ENCODE data around the gene VWF.
"Not testable (repeated sequence)": the region's sequence is repeated elsewhere in the genome, so short reads cannot be mapped to it uniquely, and the experiment has no call there.

The VWF gene

GRCh38 chr12:6159166-6160011, 34.9 kb upstream of the VWF start:
- not testable (repeated sequence) for H3K4me1 ChIP-seq (ENCODE audit: insufficient read depth, low read length); H3K4me3 ChIP-seq (ENCODE audit: low read depth in 1 of 2, low read length in 2 of 2); H3K36me3 ChIP-seq (ENCODE audit: insufficient read depth, low read length); H3K27me3 ChIP-seq (ENCODE audit: control insufficient read depth in 1 of 2, insufficient read depth in 2 of 2, low read length in 2 of 2); H3K27ac ChIP-seq (ENCODE audit: low read depth, low read length); H3K9ac ChIP-seq (ENCODE audit: low read length); H3K9me3 ChIP-seq (ENCODE audit: low read length)

GRCh38 chr12:6158749-6159148, 34.3 kb upstream of the VWF start:
- no peak overlapping the region for H3K27ac ChIP-seq (ENCODE audit: low read depth, low read length)
- no peak overlapping the region for H3K4me3 ChIP-seq (ENCODE audit: low read depth in 1 of 2, low read length in 2 of 2)
- H3K36me3 ChIP-seq (ENCODE audit: insufficient read depth, low read length) = no peaks in the 10 kb centered on the region
- no peaks in the 10 kb centered on the region for H3K9me3 ChIP-seq (ENCODE audit: low read length)
- H3K9ac ChIP-seq (ENCODE audit: low read length) = no peak overlapping the region
- no peaks in the 10 kb centered on the region for H3K27me3 ChIP-seq (ENCODE audit: control insufficient read depth in 1 of 2, insufficient read depth in 2 of 2, low read length in 2 of 2)
- H3K4me1 ChIP-seq (ENCODE audit: insufficient read depth, low read length) = no peaks in the 10 kb centered on the region

DNA sequence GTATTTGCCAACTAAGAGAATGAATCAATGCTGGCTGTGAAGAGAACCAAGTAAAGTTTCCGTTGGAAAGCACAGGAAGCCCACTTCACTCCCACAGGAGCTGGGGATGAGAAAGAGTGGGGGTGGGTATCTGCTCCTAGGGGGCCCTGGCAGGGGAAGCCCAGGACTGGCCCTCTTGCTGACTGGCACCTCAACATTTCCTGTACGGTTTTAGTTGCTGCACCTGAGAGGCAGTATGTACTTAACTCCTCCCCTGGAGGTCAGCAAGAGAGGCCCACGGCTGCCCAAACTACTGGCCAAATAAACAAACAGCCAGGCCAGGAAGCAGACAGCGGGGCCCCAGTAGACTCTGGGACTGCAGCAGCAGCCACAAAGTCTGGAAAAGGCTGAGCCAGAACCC, 33.8 kb upstream of the VWF start:
- Histone ChIP-seq H3K4me3 (ENCODE audit: low read depth in 1 of 2, low read length in 2 of 2) (no peak overlapping the region), H3K4me1 (ENCODE audit: insufficient read depth, low read length) (no peaks in the 10 kb centered on the region), H3K27me3 (ENCODE audit: control insufficient read depth in 1 of 2, insufficient read depth in 2 of 2, low read length in 2 of 2) (no peaks in the 10 kb centered on the region), H3K9me3 (ENCODE audit: low read length) (no peaks in the 10 kb centered on the region), H3K9ac (ENCODE audit: low read length) (no peak overlapping the region), H3K36me3 (ENCODE audit: insufficient read depth, low read length) (no peaks in the 10 kb centered on the region), H3K27ac (ENCODE audit: low read depth, low read length) (no peak overlapping the region)

GRCh38 chr12:6157482-6157881, 33.0 kb upstream of the VWF start:
- Histone ChIP-seq H3K27ac (ENCODE audit: low read depth, low read length) (no peak overlapping the region), H3K4me3 (ENCODE audit: low read depth in 1 of 2, low read length in 2 of 2) (no peak overlapping the region), H3K9ac (ENCODE audit: low read length) (no peak overlapping the region), H3K4me1 (ENCODE audit: insufficient read depth, low read length) (no peaks in the 10 kb centered on the region), H3K9me3 (ENCODE audit: low read length) (no peaks in the 10 kb centered on the region), H3K27me3 (ENCODE audit: control insufficient read depth in 1 of 2, insufficient read depth in 2 of 2, low read length in 2 of 2) (no peaks in the 10 kb centered on the region), H3K36me3 (ENCODE audit: insufficient read depth, low read length) (no peaks in the 10 kb centered on the region)

DNA sequence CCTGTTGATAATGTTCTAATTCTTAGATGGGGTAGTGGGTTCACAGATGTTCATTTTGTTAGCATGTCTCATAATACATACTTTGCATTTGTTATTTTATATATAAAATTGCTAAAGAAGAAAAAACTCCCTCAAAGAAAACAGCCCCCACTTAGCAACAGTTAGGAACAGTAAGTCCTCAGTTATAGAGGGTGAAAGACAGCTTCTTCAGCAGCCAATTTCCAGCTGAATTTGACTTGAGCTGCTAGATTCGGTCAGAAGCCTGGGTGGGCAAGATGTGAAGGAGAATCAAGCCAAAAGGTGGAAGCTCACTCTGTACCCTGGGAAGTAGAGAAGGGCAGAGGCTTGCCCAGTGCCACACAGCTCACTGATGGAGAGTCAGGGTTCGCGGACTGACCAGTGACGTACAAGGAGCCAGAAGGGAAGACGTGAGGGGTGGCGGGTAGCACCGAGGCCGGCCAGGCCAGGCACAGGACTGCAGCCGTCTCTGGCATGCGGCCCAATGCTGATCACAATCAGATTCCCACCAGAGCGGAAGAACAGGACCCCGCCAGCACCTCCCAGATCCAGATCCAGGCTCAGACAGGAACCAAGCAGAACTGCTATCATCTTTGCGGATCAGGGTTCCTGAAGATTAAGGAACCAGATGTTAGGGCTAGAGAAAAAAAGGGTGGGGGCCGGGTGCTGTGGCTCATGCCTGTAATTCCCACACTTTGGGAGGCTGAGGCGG, 30.4 kb upstream of the VWF start:
- no peaks in the 10 kb centered on the region for H3K4me1 ChIP-seq (ENCODE audit: insufficient read depth, low read length)
- H3K27ac ChIP-seq (ENCODE audit: low read depth, low read length) = no peak overlapping the region
- H3K4me3 ChIP-seq (ENCODE audit: low read depth in 1 of 2, low read length in 2 of 2) = no peak overlapping the region
- H3K9me3 ChIP-seq (ENCODE audit: low read length) = no peaks in the 10 kb centered on the region
- no peaks in the 10 kb centered on the region for H3K27me3 ChIP-seq (ENCODE audit: control insufficient read depth in 1 of 2, insufficient read depth in 2 of 2, low read length in 2 of 2)
- H3K9ac ChIP-seq (ENCODE audit: low read length) = no peak overlapping the region
- no peaks in the 10 kb centered on the region for H3K36me3 ChIP-seq (ENCODE audit: insufficient read depth, low read length)

DNA sequence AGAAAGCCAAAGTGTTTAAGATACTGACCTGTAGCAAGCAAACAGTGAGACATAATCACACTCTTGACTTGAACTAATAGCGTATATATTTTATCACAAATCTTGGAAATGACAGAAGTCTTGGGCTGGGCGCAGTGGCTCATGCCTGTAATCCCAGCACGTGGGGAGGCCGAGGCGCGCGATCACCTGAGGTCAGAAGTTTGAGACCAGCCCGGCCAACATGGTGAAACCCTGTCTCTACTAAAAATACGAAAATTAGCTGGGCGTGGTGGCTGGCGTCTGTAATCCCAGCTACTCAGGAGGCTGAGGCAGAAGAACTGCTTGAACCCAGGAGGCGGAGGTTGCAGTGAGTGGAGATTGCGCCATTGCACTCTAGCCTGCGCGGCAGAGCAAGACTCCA, 24.3 kb upstream of the VWF start:
- not testable (repeated sequence) for H3K36me3 ChIP-seq (ENCODE audit: insufficient read depth, low read length); H3K4me3 ChIP-seq (ENCODE audit: low read depth in 1 of 2, low read length in 2 of 2); H3K27me3 ChIP-seq (ENCODE audit: control insufficient read depth in 1 of 2, insufficient read depth in 2 of 2, low read length in 2 of 2); H3K27ac ChIP-seq (ENCODE audit: low read depth, low read length); H3K9me3 ChIP-seq (ENCODE audit: low read length); H3K4me1 ChIP-seq (ENCODE audit: insufficient read depth, low read length); H3K9ac ChIP-seq (ENCODE audit: low read length)

GRCh38 chr12:6148061-6148460, 23.6 kb upstream of the VWF start:
- Histone ChIP-seq H3K36me3 (ENCODE audit: insufficient read depth, low read length) (no peaks in the 10 kb centered on the region), H3K4me1 (ENCODE audit: insufficient read depth, low read length) (no peaks in the 10 kb centered on the region), H3K4me3 (ENCODE audit: low read depth in 1 of 2, low read length in 2 of 2) (no peak overlapping the region), H3K27me3 (ENCODE audit: control insufficient read depth in 1 of 2, insufficient read depth in 2 of 2, low read length in 2 of 2) (no peaks in the 10 kb centered on the region), H3K27ac (ENCODE audit: low read depth, low read length) (no peak overlapping the region), H3K9me3 (ENCODE audit: low read length) (no peaks in the 10 kb centered on the region), H3K9ac (ENCODE audit: low read length) (no peak overlapping the region)

- Histone ChIP-seq H3K9ac (ENCODE audit: low read length) (no peak overlapping the region), H3K4me3 (ENCODE audit: low read depth in 1 of 2, low read length in 2 of 2) (no peak overlapping the region), H3K4me1 (ENCODE audit: insufficient read depth, low read length) (no peaks in the 10 kb centered on the region), H3K36me3 (ENCODE audit: insufficient read depth, low read length) (no peaks in the 10 kb centered on the region), H3K27me3 (ENCODE audit: control insufficient read depth in 1 of 2, insufficient read depth in 2 of 2, low read length in 2 of 2) (no peaks in the 10 kb centered on the region), H3K27ac (ENCODE audit: low read depth, low read length) (no peak overlapping the region), H3K9me3 (ENCODE audit: low read length) (no peaks in the 10 kb centered on the region)
Measured at GRCh38 chr12:6146951-6147350, 22.5 kb upstream of the VWF start.

DNA sequence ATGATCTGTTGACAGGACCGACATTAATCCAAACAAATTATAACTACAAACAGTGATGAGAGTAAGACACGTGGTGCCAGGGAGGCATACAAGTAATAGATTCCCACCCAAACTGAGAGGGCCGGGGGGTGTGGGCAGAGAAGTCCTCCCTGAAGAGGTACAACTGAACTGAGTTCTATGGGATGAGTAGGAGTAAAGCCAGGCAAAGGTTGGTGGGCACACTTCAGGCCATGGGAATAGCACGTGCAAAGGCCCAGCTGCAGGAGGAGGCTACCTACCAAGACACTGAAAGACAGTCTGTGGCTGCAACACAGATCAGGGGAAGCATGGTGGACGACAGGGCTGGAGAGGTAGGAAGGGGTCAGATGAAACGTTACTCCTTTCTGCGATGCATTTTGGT, 22.0 kb upstream of the VWF start:
- Histone ChIP-seq H3K4me1 (ENCODE audit: insufficient read depth, low read length) (no peaks in the 10 kb centered on the region), H3K27me3 (ENCODE audit: control insufficient read depth in 1 of 2, insufficient read depth in 2 of 2, low read length in 2 of 2) (no peaks in the 10 kb centered on the region), H3K27ac (ENCODE audit: low read depth, low read length) (no peak overlapping the region), H3K9ac (ENCODE audit: low read length) (no peak overlapping the region), H3K4me3 (ENCODE audit: low read depth in 1 of 2, low read length in 2 of 2) (no peak overlapping the region), H3K9me3 (ENCODE audit: low read length) (no peaks in the 10 kb centered on the region), H3K36me3 (ENCODE audit: insufficient read depth, low read length) (no peaks in the 10 kb centered on the region)

DNA sequence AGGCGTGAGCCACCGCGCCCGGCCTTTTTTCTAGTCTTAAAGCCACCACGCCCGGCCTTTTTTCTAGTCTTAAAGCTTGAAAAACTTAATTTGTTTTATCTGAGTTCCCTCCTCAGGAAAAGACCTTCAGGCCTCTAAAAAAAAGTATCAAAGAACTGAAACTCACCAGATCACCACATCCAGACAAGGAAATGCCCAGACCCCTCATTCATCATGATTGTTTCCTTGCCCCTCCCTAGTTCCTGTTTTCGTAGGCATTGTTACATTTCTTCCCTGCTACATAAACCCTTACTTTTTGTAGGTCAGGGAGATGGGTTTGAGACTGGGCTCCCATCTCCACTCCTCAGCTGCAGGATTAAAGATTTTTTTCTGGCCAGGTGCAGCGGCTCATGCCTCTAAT, 21.1 kb upstream of the VWF start:
- Histone ChIP-seq H3K27me3 (ENCODE audit: control insufficient read depth in 1 of 2, insufficient read depth in 2 of 2, low read length in 2 of 2) (no peaks in the 10 kb centered on the region), H3K36me3 (ENCODE audit: insufficient read depth, low read length) (no peaks in the 10 kb centered on the region), H3K27ac (ENCODE audit: low read depth, low read length) (no peak overlapping the region), H3K4me3 (ENCODE audit: low read depth in 1 of 2, low read length in 2 of 2) (no peak overlapping the region), H3K9me3 (ENCODE audit: low read length) (no peaks in the 10 kb centered on the region), H3K9ac (ENCODE audit: low read length) (no peak overlapping the region), H3K4me1 (ENCODE audit: insufficient read depth, low read length) (no peaks in the 10 kb centered on the region)

DNA sequence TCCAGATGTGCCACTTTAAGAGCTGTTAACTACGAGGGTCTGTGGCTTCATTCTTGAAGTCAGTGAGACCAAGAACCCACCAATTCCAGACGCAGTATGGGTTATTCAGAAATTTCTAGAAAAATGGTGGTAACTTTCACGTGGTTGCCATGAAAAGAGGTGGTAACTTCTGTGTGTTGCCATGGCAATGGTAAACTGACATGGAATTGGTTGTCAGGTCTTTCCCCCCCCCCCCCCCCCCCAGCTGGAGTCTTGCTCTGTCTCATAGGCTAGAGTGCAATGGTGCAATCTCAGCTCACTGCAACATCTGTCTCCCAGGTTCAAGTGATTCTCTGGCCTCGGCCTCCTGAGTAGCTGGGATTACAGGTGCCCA, 18.8 kb upstream of the VWF start:
- H3K9me3 ChIP-seq (ENCODE audit: low read length) = no peaks in the 10 kb centered on the region
- no peak overlapping the region for H3K9ac ChIP-seq (ENCODE audit: low read length)
- no peak overlapping the region for H3K27ac ChIP-seq (ENCODE audit: low read depth, low read length)
- H3K4me1 ChIP-seq (ENCODE audit: insufficient read depth, low read length) = no peaks in the 10 kb centered on the region
- H3K27me3 ChIP-seq (ENCODE audit: control insufficient read depth in 1 of 2, insufficient read depth in 2 of 2, low read length in 2 of 2) = no peaks in the 10 kb centered on the region
- H3K36me3 ChIP-seq (ENCODE audit: insufficient read depth, low read length) = no peaks in the 10 kb centered on the region
- H3K4me3 ChIP-seq (ENCODE audit: low read depth in 1 of 2, low read length in 2 of 2) = no peak overlapping the region

All from muscle layer of colon (tissue), 2 donors.